ENCODE data around the gene FXYD2.

- TF ChIP-seq, protein P1, sequence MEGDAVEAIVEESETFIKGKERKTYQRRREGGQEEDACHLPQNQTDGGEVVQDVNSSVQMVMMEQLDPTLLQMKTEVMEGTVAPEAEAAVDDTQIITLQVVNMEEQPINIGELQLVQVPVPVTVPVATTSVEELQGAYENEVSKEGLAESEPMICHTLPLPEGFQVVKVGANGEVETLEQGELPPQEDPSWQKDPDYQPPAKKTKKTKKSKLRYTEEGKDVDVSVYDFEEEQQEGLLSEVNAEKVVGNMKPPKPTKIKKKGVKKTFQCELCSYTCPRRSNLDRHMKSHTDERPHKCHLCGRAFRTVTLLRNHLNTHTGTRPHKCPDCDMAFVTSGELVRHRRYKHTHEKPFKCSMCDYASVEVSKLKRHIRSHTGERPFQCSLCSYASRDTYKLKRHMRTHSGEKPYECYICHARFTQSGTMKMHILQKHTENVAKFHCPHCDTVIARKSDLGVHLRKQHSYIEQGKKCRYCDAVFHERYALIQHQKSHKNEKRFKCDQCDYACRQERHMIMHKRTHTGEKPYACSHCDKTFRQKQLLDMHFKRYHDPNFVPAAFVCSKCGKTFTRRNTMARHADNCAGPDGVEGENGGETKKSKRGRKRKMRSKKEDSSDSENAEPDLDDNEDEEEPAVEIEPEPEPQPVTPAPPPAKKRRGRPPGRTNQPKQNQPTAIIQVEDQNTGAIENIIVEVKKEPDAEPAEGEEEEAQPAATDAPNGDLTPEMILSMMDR (IDR thresholded peaks at IDR 0.05; ENCODE audit: low read length), result no peak
- TF ChIP-seq EZH2 (IDR thresholded peaks at IDR 0.05; ENCODE audit: borderline replicate concordance, low read length), result no peak
Measured at GRCh38 chr11:117862019-117862725, 37.6 kb upstream of the FXYD2 start.
